ENCODE results near the gene PGAP1. TPM values are rescaled to one million over a fixed set of nuclear protein-coding genes. Genes with fewer than 3 reads are reported as not detected.

Gene PGAP1
- total RNA-seq, 1 experiment from 2014 or later = 29.4 TPM

DNA sequence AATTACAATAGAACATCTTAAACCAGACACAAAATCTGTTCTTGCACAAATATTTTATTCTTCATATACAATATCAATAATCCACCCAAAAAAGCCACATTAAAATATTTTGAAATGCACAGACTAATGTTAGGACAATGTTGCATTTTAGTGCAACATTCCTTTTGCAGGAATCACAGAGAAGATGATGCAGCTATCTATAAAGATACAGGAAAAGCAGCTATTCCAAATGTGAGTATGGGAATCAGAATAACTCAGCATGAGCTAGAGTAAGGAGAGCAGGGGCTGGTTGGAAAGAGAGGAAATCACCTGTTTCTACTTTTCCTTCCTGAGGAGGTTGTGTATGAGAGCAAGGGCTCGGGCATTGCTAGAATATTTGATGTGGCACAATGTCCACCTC lies 122.1 kb downstream of the PGAP1 start:
- no peak for TF ChIP-seq IRF2 (CRISPR knock-in tag; IDR thresholded peaks at IDR 0.05; ENCODE audit: borderline replicate concordance, low read depth)
- TF ChIP-seq, protein P1, sequence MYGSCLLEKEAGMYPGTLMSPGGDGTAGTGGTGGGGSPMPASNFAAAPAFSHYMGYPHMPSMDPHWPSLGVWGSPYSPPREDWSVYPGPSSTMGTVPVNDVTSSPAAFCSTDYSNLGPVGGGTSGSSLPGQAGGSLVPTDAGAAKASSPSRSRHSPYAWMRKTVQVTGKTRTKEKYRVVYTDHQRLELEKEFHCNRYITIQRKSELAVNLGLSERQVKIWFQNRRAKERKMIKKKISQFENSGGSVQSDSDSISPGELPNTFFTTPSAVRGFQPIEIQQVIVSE (CRISPR knock-in tag; IDR thresholded peaks at IDR 0.05; ENCODE audit: borderline replicate concordance) = no peak
- TF ChIP-seq FOXP1 (CRISPR knock-in tag; IDR thresholded peaks at IDR 0.05; ENCODE audit: borderline replicate concordance) = no peak
- TF ChIP-seq, protein P2, sequence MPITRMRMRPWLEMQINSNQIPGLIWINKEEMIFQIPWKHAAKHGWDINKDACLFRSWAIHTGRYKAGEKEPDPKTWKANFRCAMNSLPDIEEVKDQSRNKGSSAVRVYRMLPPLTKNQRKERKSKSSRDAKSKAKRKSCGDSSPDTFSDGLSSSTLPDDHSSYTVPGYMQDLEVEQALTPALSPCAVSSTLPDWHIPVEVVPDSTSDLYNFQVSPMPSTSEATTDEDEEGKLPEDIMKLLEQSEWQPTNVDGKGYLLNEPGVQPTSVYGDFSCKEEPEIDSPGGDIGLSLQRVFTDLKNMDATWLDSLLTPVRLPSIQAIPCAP (CRISPR knock-in tag; IDR thresholded peaks at IDR 0.05) = no peak
- TF ChIP-seq CREB1 (CRISPR knock-in tag; IDR thresholded peaks at IDR 0.05) = no peak
- TF ChIP-seq, protein P3, sequence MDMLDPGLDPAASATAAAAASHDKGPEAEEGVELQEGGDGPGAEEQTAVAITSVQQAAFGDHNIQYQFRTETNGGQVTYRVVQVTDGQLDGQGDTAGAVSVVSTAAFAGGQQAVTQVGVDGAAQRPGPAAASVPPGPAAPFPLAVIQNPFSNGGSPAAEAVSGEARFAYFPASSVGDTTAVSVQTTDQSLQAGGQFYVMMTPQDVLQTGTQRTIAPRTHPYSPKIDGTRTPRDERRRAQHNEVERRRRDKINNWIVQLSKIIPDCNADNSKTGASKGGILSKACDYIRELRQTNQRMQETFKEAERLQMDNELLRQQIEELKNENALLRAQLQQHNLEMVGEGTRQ (CRISPR knock-in tag; IDR thresholded peaks at IDR 0.05) = no peak
- TF ChIP-seq, protein P4, sequence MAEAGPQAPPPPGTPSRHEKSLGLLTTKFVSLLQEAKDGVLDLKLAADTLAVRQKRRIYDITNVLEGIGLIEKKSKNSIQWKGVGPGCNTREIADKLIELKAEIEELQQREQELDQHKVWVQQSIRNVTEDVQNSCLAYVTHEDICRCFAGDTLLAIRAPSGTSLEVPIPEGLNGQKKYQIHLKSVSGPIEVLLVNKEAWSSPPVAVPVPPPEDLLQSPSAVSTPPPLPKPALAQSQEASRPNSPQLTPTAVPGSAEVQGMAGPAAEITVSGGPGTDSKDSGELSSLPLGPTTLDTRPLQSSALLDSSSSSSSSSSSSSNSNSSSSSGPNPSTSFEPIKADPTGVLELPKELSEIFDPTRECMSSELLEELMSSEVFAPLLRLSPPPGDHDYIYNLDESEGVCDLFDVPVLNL (CRISPR knock-in tag; IDR thresholded peaks at IDR 0.05; ENCODE audit: borderline replicate concordance, low read depth) = no peak
- TF ChIP-seq, protein P5, sequence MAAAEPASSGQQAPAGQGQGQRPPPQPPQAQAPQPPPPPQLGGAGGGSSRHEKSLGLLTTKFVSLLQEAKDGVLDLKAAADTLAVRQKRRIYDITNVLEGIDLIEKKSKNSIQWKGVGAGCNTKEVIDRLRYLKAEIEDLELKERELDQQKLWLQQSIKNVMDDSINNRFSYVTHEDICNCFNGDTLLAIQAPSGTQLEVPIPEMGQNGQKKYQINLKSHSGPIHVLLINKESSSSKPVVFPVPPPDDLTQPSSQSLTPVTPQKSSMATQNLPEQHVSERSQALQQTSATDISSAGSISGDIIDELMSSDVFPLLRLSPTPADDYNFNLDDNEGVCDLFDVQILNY (CRISPR knock-in tag; IDR thresholded peaks at IDR 0.05) = no peak
- H3K27ac Mint-ChIP-seq = no peak overlapping the region
- H3K36me3 Mint-ChIP-seq = no peaks in the 10 kb centered on the region
- H3K4me1 Mint-ChIP-seq = no peaks in the 10 kb centered on the region
- no peak overlapping the region for H3K4me3 Mint-ChIP-seq
- peaks cover 33% of the 10 kb centered on the region for H3K27me3 Mint-ChIP-seq (ENCODE audit: low read depth)
- CTCF ChIA-PET = no interaction called here
- ATAC-seq = no peak
- H3K9me3 Mint-ChIP-seq = no peaks in the 10 kb centered on the region
- no peak for DNase-seq (ENCODE audit: low spot score)
- POLR2A ChIA-PET = no interaction called here

DNA sequence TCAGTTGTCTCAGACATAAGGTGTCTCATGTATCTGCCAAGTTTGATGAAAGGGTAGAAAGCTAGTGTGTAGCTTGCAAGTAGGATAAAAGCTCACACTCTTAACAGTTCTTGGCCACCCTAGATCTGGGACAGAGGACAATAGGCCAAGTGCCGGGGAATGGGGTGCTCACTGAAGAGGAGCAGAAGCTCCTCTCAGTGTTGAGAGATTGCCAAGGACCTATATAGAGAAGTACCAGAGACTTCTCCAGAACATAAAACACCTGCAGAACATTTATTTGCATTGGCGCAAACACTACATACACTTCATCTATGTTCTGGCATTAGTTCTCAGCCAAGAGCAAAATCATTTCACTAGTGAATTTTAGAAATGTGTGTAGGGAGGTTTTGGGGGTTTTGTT lies 124.1 kb downstream of the PGAP1 start:
- no peak overlapping the region for H3K4me3 Mint-ChIP-seq
- POLR2A ChIA-PET = no interaction called here
- TF ChIP-seq TEAD1 (CRISPR knock-in tag; IDR thresholded peaks at IDR 0.05) = no peak
- TF ChIP-seq, protein P4 (CRISPR knock-in tag; IDR thresholded peaks at IDR 0.05; ENCODE audit: borderline replicate concordance, low read depth) = no peak
- no peak for TF ChIP-seq TEAD4 (CRISPR knock-in tag; IDR thresholded peaks at IDR 0.05)
- no peak for TF ChIP-seq TCF7 (CRISPR knock-in tag; IDR thresholded peaks at IDR 0.05; ENCODE audit: low read depth)
- TF ChIP-seq, protein P6, sequence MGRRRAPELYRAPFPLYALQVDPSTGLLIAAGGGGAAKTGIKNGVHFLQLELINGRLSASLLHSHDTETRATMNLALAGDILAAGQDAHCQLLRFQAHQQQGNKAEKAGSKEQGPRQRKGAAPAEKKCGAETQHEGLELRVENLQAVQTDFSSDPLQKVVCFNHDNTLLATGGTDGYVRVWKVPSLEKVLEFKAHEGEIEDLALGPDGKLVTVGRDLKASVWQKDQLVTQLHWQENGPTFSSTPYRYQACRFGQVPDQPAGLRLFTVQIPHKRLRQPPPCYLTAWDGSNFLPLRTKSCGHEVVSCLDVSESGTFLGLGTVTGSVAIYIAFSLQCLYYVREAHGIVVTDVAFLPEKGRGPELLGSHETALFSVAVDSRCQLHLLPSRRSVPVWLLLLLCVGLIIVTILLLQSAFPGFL (CRISPR knock-in tag; IDR thresholded peaks at IDR 0.05; ENCODE audit: borderline replicate concordance) = no peak
- TF ChIP-seq ZBTB21 (CRISPR knock-in tag; IDR thresholded peaks at IDR 0.05; ENCODE audit: borderline replicate concordance) = no peak
- TF ChIP-seq SP1 (CRISPR knock-in tag; conservative IDR thresholded peaks at IDR 0.05) = no peak
- TF ChIP-seq ELF4 (CRISPR knock-in tag; IDR thresholded peaks at IDR 0.05; ENCODE audit: low read depth) = no peak
- TF ChIP-seq MXD4 (CRISPR knock-in tag; IDR thresholded peaks at IDR 0.05; ENCODE audit: borderline replicate concordance) = no peak
- TF ChIP-seq, protein P7, sequence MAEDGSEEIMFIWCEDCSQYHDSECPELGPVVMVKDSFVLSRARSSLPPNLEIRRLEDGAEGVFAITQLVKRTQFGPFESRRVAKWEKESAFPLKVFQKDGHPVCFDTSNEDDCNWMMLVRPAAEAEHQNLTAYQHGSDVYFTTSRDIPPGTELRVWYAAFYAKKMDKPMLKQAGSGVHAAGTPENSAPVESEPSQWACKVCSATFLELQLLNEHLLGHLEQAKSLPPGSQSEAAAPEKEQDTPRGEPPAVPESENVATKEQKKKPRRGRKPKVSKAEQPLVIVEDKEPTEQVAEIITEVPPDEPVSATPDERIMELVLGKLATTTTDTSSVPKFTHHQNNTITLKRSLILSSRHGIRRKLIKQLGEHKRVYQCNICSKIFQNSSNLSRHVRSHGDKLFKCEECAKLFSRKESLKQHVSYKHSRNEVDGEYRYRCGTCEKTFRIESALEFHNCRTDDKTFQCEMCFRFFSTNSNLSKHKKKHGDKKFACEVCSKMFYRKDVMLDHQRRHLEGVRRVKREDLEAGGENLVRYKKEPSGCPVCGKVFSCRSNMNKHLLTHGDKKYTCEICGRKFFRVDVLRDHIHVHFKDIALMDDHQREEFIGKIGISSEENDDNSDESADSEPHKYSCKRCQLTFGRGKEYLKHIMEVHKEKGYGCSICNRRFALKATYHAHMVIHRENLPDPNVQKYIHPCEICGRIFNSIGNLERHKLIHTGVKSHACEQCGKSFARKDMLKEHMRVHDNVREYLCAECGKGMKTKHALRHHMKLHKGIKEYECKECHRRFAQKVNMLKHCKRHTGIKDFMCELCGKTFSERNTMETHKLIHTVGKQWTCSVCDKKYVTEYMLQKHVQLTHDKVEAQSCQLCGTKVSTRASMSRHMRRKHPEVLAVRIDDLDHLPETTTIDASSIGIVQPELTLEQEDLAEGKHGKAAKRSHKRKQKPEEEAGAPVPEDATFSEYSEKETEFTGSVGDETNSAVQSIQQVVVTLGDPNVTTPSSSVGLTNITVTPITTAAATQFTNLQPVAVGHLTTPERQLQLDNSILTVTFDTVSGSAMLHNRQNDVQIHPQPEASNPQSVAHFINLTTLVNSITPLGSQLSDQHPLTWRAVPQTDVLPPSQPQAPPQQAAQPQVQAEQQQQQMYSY (CRISPR knock-in tag; IDR thresholded peaks at IDR 0.05) = no peak
- no peak for TF ChIP-seq RELA (CRISPR knock-in tag; IDR thresholded peaks at IDR 0.05; ENCODE audit: borderline replicate concordance)
- TF ChIP-seq, protein P8, sequence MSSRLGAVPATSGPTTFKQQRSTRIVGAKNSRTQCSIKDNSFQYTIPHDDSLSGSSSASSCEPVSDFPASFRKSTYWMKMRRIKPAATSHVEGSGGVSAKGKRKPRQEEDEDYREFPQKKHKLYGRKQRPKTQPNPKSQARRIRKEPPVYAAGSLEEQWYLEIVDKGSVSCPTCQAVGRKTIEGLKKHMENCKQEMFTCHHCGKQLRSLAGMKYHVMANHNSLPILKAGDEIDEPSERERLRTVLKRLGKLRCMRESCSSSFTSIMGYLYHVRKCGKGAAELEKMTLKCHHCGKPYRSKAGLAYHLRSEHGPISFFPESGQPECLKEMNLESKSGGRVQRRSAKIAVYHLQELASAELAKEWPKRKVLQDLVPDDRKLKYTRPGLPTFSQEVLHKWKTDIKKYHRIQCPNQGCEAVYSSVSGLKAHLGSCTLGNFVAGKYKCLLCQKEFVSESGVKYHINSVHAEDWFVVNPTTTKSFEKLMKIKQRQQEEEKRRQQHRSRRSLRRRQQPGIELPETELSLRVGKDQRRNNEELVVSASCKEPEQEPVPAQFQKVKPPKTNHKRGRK (CRISPR knock-in tag; IDR thresholded peaks at IDR 0.05; ENCODE audit: borderline replicate concordance) = no peak
- TF ChIP-seq, protein P9, sequence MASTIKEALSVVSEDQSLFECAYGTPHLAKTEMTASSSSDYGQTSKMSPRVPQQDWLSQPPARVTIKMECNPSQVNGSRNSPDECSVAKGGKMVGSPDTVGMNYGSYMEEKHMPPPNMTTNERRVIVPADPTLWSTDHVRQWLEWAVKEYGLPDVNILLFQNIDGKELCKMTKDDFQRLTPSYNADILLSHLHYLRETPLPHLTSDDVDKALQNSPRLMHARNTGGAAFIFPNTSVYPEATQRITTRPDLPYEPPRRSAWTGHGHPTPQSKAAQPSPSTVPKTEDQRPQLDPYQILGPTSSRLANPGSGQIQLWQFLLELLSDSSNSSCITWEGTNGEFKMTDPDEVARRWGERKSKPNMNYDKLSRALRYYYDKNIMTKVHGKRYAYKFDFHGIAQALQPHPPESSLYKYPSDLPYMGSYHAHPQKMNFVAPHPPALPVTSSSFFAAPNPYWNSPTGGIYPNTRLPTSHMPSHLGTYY (CRISPR knock-in tag; IDR thresholded peaks at IDR 0.05) = no peak
- TF ChIP-seq ZNF263 (CRISPR knock-in tag; IDR thresholded peaks at IDR 0.05; ENCODE audit: low read depth) = no peak

More for the DNA sequence above, 124.1 kb downstream of the PGAP1 start:
- CTCF ChIA-PET = no interaction called here
- Mint-ChIP-seq H3K27me3 (ENCODE audit: low read depth) (peaks cover 28% of the 10 kb centered on the region), H3K4me1 (0 out of 2 replicates have a peak, but pooled peaks cover 2% of the 10 kb centered on the region), H3K9me3 (no peaks in the 10 kb centered on the region), H3K36me3 (peaks cover 2% of the 10 kb centered on the region; the same call in 1 of the 2 replicates), H3K27ac (no peak overlapping the region)
- DNase-seq (ENCODE audit: low spot score) = no peak
- no peak for ATAC-seq

Data from WTC11 (cell line).